ENCODE measurements around the gene PTK6. TPM values are rescaled to one million over a fixed set of nuclear protein-coding genes. Genes with fewer than 3 reads are reported as not detected.

The PTK6 gene
- total RNA-seq, 1 experiment from 2014 or later, result 6.7 TPM

DNA sequence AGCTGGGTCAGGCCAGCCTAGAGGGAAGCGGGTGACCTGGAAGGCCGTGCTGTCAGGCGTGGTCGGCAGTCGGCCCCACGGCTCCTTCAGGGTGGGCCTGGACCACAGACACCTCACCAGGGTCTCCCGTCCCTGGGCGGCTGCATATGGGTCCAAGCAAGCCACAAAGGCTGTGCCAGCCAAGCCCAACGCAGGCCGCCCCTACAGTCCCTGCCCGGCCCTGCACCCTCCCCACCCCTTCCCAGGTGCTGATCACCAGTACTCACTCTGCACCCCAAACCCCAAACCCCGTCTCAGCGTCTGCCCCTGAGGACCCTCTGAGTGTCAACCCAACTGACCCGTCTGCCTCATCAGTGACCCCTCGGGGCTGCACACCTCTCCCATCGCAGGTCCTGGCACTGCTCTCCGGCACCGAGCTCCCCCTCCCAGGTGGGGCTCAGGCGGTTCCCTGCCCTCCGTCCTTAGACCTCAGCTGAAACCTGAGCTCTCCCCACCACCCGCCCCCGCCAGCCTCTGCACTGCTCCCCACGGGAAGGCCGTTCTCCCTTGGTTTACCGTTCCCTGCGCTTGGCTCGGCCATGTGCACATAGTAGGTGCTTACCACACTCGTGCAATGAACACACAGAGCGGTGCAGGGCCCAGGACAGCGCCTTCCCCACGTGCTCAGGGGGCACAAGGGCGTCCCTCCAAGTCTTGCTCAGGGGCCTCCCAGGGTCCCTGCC lies 18.1 kb downstream of the PTK6 start:
- no peak overlapping the region for H2AFZ ChIP-seq (ENCODE audit: low read depth, low read length, poor library complexity, severe bottlenecking)
- CTCF ChIA-PET, result interaction anchor here (1.9 kb wide), 1 partner anchor 455 kb away, joined by 5 read pairs; no protein-coding TSS in a partner anchor

DNA sequence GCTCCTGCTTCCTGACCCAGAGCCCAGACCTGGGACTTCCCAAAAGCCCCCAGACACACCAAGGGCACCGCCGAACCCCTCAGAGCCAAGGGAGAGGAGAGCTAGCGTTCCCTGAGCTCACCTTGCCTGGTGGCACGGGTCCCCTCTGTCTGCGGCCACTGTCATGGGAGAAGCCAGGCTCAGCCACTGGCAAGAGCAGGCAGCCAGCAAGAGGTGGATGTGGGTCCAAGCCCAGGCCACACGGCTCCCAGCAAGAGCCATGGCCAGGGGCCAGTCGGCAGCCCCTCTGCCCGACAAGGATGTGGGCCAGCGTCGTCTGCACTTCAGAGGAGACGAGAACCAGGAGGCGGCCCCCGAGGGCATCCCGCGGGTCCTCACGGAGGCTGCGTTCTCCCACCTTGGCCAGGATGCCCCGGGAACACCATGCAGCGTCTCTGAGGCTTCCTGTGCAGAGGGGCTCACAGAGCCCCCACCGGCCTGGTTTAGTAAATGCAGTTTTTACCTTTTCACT lies 18.8 kb downstream of the PTK6 start:
- Histone ChIP-seq H2AFZ (ENCODE audit: low read depth, low read length, poor library complexity, severe bottlenecking) (no peak overlapping the region), H3K4me3 (replicated peaks in 1 of 2; ENCODE audit: low read depth in 1 of 2, low read length in 2 of 2) (no peak overlapping the region), H3K27ac (ENCODE audit: low read depth, low read length) (no peak overlapping the region), H3K9me3 (ENCODE audit: control insufficient read depth in 1 of 2, insufficient read depth in 1 of 2, low read depth in 1 of 2, low read length in 2 of 2) (peaks cover 5% of the 10 kb centered on the region in 2 experiments; a peak in 2 of 4 replicates), H3K4me1 (ENCODE audit: control insufficient read depth in 1 of 2, insufficient read depth in 2 of 2, low read length in 2 of 2) (peaks cover 5 to 28% of the 10 kb centered on the region in 2 experiments; a peak in 3 of 4 replicates), H3K9me2 (ENCODE audit: insufficient read depth) (no peaks in the 10 kb centered on the region), H4K20me1 (ENCODE audit: insufficient read depth) (no peaks in the 10 kb centered on the region), H3K36me3 (ENCODE audit: control insufficient read depth in 1 of 2, insufficient read depth in 2 of 2, low read length in 2 of 2) (peaks cover 6 to 21% of the 10 kb centered on the region in 2 experiments), H3K9ac (ENCODE audit: low read length) (no peak overlapping the region), H3K4me2 (ENCODE audit: low read length) (no peak overlapping the region), H3K27me3 (ENCODE audit: insufficient read depth, low read length) (no peaks in the 10 kb centered on the region), H3K79me2 (ENCODE audit: insufficient read depth, low read length) (peaks cover 21% of the 10 kb centered on the region)
- ATAC-seq (no peak), DNase-seq (ENCODE audit: low read depth, low spot score) (no peak)
- RAD21 ChIA-PET (ENCODE audit: low non-redundant PET in 1 of 2, low total read pairs in 2 of 2, uncharacterized antibody in 2 of 2, unreplicated experiment in 2 of 2), result no interaction called here
- intact Hi-C loops (cut with micrococcal nuclease), result no loop called here
- CTCF ChIA-PET, result interaction anchor here (1.1 kb wide), 1 partner anchor 296 kb away, joined by 3 read pairs; no protein-coding TSS in a partner anchor
- POLR2A ChIA-PET, result no interaction called here
- BruUV-seq (replicated peaks), result no TSS peak
- TF ChIP-seq ZFX (IDR thresholded peaks at IDR 0.05) (no peak), TCF7L2 (IDR thresholded peaks at IDR 0.05; ENCODE audit: borderline replicate concordance, extremely low read depth, insufficient read depth, insufficient read length) (no peak), CBX3 (IDR thresholded peaks at IDR 0.05; ENCODE audit: low read depth) (no peak), JUND (IDR thresholded peaks at IDR 0.05) (no peak), EGR1 (IDR thresholded peaks at IDR 0.05; ENCODE audit: low read depth) (no peak), CEBPB (IDR thresholded peaks at IDR 0.05; ENCODE audit: low read depth) (no peak), ELF1 (IDR thresholded peaks at IDR 0.05; ENCODE audit: borderline replicate concordance, low read depth) (no peak), YY1 (IDR thresholded peaks at IDR 0.05; ENCODE audit: extremely low read depth, insufficient replicate concordance, low read depth, low read length) (no peak), FOSL1 (IDR thresholded peaks at IDR 0.05; ENCODE audit: low read depth) (no peak), SIN3A (IDR thresholded peaks at IDR 0.05; ENCODE audit: low read depth) (no peak), SP1 (IDR thresholded peaks at IDR 0.05; ENCODE audit: low read depth) (no peak), RAD21 (IDR thresholded peaks at IDR 0.05; ENCODE audit: low read depth) (no peak), POLR2A (IDR thresholded peaks at IDR 0.05; ENCODE audit: borderline replicate concordance, extremely low read depth, insufficient read depth, insufficient read length) (no peak)
- TF ChIP-seq, protein P1, sequence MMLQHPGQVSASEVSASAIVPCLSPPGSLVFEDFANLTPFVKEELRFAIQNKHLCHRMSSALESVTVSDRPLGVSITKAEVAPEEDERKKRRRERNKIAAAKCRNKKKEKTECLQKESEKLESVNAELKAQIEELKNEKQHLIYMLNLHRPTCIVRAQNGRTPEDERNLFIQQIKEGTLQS (IDR thresholded peaks at IDR 0.05), result no peak
- TF ChIP-seq, protein P2, sequence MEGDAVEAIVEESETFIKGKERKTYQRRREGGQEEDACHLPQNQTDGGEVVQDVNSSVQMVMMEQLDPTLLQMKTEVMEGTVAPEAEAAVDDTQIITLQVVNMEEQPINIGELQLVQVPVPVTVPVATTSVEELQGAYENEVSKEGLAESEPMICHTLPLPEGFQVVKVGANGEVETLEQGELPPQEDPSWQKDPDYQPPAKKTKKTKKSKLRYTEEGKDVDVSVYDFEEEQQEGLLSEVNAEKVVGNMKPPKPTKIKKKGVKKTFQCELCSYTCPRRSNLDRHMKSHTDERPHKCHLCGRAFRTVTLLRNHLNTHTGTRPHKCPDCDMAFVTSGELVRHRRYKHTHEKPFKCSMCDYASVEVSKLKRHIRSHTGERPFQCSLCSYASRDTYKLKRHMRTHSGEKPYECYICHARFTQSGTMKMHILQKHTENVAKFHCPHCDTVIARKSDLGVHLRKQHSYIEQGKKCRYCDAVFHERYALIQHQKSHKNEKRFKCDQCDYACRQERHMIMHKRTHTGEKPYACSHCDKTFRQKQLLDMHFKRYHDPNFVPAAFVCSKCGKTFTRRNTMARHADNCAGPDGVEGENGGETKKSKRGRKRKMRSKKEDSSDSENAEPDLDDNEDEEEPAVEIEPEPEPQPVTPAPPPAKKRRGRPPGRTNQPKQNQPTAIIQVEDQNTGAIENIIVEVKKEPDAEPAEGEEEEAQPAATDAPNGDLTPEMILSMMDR (IDR thresholded peaks at IDR 0.05 in 2 of 3, conservative IDR thresholded peaks at IDR 0.05 in 1 of 3; ENCODE audit: borderline replicate concordance in 1 of 3, insufficient read depth in 1 of 3, low read depth in 2 of 3, low read length in 2 of 3), result no peak
- TF ChIP-seq, protein P3, sequence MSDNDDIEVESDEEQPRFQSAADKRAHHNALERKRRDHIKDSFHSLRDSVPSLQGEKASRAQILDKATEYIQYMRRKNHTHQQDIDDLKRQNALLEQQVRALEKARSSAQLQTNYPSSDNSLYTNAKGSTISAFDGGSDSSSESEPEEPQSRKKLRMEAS (IDR thresholded peaks at IDR 0.05), result no peak

More for the DNA sequence above, 18.1 kb downstream of the PTK6 start:
- ATAC-seq, result no peak
- no peaks in the 10 kb centered on the region for H4K20me1 ChIP-seq (ENCODE audit: insufficient read depth)
- H3K9me3 ChIP-seq (ENCODE audit: control insufficient read depth in 1 of 2, insufficient read depth in 1 of 2, low read depth in 1 of 2, low read length in 2 of 2), result peaks cover 5 to 7% of the 10 kb centered on the region in 2 experiments; a peak in 2 of 4 replicates
- peak overlapping the region; percentile 94 for H3K9ac ChIP-seq (ENCODE audit: low read length)
- H3K36me3 ChIP-seq (ENCODE audit: control insufficient read depth in 1 of 2, insufficient read depth in 2 of 2, low read length in 2 of 2), result peaks cover 6 to 24% of the 10 kb centered on the region in 2 experiments
- TF ChIP-seq SRF (IDR thresholded peaks at IDR 0.05; ENCODE audit: low read depth) (no peak), ELF1 (IDR thresholded peaks at IDR 0.05; ENCODE audit: borderline replicate concordance, low read depth) (no peak), CBX3 (IDR thresholded peaks at IDR 0.05; ENCODE audit: low read depth) (no peak), CEBPB (IDR thresholded peaks at IDR 0.05; ENCODE audit: low read depth) (no peak), POLR2A (IDR thresholded peaks at IDR 0.05; ENCODE audit: borderline replicate concordance, extremely low read depth, insufficient read depth, insufficient read length) (no peak), TCF7L2 (IDR thresholded peaks at IDR 0.05; ENCODE audit: borderline replicate concordance, extremely low read depth, insufficient read depth, insufficient read length) (no peak)
- POLR2A ChIA-PET, result no interaction called here
- intact Hi-C loops (cut with micrococcal nuclease), result no loop called here
- peak overlapping the region; percentile 93 for H3K4me2 ChIP-seq (ENCODE audit: low read length)
- peak overlapping the region; percentile 98 for H3K27ac ChIP-seq (ENCODE audit: low read depth, low read length)
- H3K4me3 ChIP-seq (replicated peaks in 1 of 2; ENCODE audit: low read depth in 1 of 2, low read length in 2 of 2), result peak overlapping the region; percentile 89 to 97
- DNase-seq (ENCODE audit: low read depth, low spot score), result no peak
- peaks cover 21% of the 10 kb centered on the region for H3K79me2 ChIP-seq (ENCODE audit: insufficient read depth, low read length)
- H3K27me3 ChIP-seq (ENCODE audit: insufficient read depth, low read length), result no peaks in the 10 kb centered on the region
- H3K9me2 ChIP-seq (ENCODE audit: insufficient read depth), result no peaks in the 10 kb centered on the region
- RAD21 ChIA-PET (ENCODE audit: low non-redundant PET in 1 of 2, low total read pairs in 2 of 2, uncharacterized antibody in 2 of 2, unreplicated experiment in 2 of 2), result no interaction called here
- no TSS peak for BruUV-seq (replicated peaks)
- peaks cover 5 to 34% of the 10 kb centered on the region in 2 experiments; a peak in 3 of 4 replicates for H3K4me1 ChIP-seq (ENCODE audit: control insufficient read depth in 1 of 2, insufficient read depth in 2 of 2, low read length in 2 of 2)

All from HCT116 (cell line).